K562 (cell line): ENCODE measurements around the gene CS. TPM values are rescaled to one million over a fixed set of nuclear protein-coding genes. Genes with fewer than 3 reads are reported as not detected.

ENCODE experiments used
- ARID1B ChIP-seq: fragments of 450-650 bp; IDR thresholded peaks from 2 replicates; pipeline ENCODE4 v1.6.1; 2016; ENCODE audit warnings: antibody characterized with exemption, mild to moderate bottlenecking, inconsistent platforms
- ASH1L ChIP-seq: fragments of 450-650 bp; IDR thresholded peaks from 2 replicates; pipeline ENCODE4 v1.6.1; 2018; ENCODE audit warnings: borderline replicate concordance, mild to moderate bottlenecking, low read depth; ENCODE audit not compliant: partially characterized antibody
- CAMTA2 ChIP-seq: fragments of 250-450 bp; sonication (Bioruptor Pico); conservative IDR thresholded peaks from 2 replicates; pipeline ENCODE4 v1.5.1; 2022
- EWSR1 ChIP-seq: fragments of 450-650 bp; IDR thresholded peaks from 2 replicates; pipeline ENCODE4 v1.6.1; 2018; ENCODE audit warnings: borderline replicate concordance, mild to moderate bottlenecking, low read depth, moderate library complexity; ENCODE audit not compliant: partially characterized antibody
- HDAC8 ChIP-seq: fragments of 450-650 bp; IDR thresholded peaks from 2 replicates; pipeline ENCODE4 v1.6.1; 2016; ENCODE audit warnings: mild to moderate bottlenecking, missing genetic modification characterization, moderate library complexity, missing compliant biosample characterization
- HDGF ChIP-seq: fragments of 450-650 bp; IDR thresholded peaks from 2 replicates; pipeline ENCODE4 v1.6.1; 2016
- MCM2 ChIP-seq: fragments of 450-650 bp; IDR thresholded peaks from 2 replicates; pipeline ENCODE4 v1.6.1; 2017; ENCODE audit warnings: low read depth, mild to moderate bottlenecking
- MEF2D ChIP-seq: conservative IDR thresholded peaks from 2 replicates; pipeline ENCODE4 v1.6.1; 2016; ENCODE audit warnings: low read depth, missing genetic modification characterization, missing compliant biosample characterization
- MEIS2 ChIP-seq: fragments of 450-650 bp; IDR thresholded peaks from 2 replicates; pipeline ENCODE4 v1.6.1; 2014; ENCODE audit warnings: mild to moderate bottlenecking; ENCODE audit not compliant: partially characterized antibody
- NFIC ChIP-seq: fragments of 450-650 bp; IDR thresholded peaks from 2 replicates; pipeline ENCODE4 v1.6.1; 2017; ENCODE audit warnings: mild to moderate bottlenecking, inconsistent platforms
- ZNF212 ChIP-seq: fragments of 450-650 bp; formaldehyde crosslinking; IDR thresholded peaks from 2 replicates; pipeline ENCODE4 v1.4.0; 2020; ENCODE audit warnings: mild to moderate bottlenecking
- polyA plus RNA-seq, 8 experiments: library from polyadenylated mRNA; depleted of rRNA in 4 of 8; stranded (reverse) in 5 of 8; unstranded in 3 of 8; fragments of >200 nt; fragmentation: Nextera tagmentation in 2 of 8; fragmentation: Illumina TruSeq in 1 of 8; extraction: Ambion mirVana in 2 of 8; extraction: Trizol in 1 of 8; gene quantifications; 2 replicates each; pipeline versions ENCODE4 v1.2.1 to v1.2.3, GENCODE V29; 2011 to 2014; ENCODE audit warnings: inconsistent platforms in 1 of 8, missing spikeins in 1 of 8
- total RNA-seq, 7 experiments: library from RNA; depleted of rRNA in 6 of 7; stranded (reverse); fragments of >200 nt in 6 of 7; fragmentation: Illumina TruSeq in 2 of 7; extraction: Trizol in 2 of 7; gene quantifications; 2 replicates each; pipeline versions ENCODE4 v1.2.1 to v1.2.3, GENCODE V29; 2011 to 2021; ENCODE audit warnings: low replicate concordance in 1 of 7
- TF ChIP-seq, protein P1 (sequence below): fragments of 150-350 bp; IDR thresholded peaks from 2 replicates; pipeline ENCODE4 v1.6.1; 2014; ENCODE audit warnings: low read depth, mild to moderate bottlenecking, low read length, borderline replicate concordance
- TF ChIP-seq, protein P2 (sequence below): fragments of 250-450 bp; sonication (Bioruptor Pico); IDR thresholded peaks from 2 replicates; pipeline ENCODE4 v1.8.0; 2021; ENCODE audit warnings: mild to moderate bottlenecking, moderate library complexity
- TF ChIP-seq, protein P3 (sequence below): fragments of 450-650 bp; IDR thresholded peaks from 2 replicates; pipeline ENCODE4 v1.6.1; 2016
- TF ChIP-seq, protein P4 (sequence below): fragments of 250-450 bp; sonication (Bioruptor Pico); IDR thresholded peaks from 2 replicates; pipeline ENCODE4 v1.5.0; 2020; ENCODE audit warnings: mild to moderate bottlenecking, borderline replicate concordance
- TF ChIP-seq, protein P5 (sequence below): fragments of 250-450 bp; sonication (Bioruptor Pico); IDR thresholded peaks from 2 replicates; pipeline ENCODE4 v1.5.0; 2021

Gene CS
- total and polyA plus RNA-seq, 9 of the 15 experiments (the other 6 are each of a cell fraction or from before 2014, with no cell fraction given): 99.9 to 390 (median 149) TPM

DNA sequence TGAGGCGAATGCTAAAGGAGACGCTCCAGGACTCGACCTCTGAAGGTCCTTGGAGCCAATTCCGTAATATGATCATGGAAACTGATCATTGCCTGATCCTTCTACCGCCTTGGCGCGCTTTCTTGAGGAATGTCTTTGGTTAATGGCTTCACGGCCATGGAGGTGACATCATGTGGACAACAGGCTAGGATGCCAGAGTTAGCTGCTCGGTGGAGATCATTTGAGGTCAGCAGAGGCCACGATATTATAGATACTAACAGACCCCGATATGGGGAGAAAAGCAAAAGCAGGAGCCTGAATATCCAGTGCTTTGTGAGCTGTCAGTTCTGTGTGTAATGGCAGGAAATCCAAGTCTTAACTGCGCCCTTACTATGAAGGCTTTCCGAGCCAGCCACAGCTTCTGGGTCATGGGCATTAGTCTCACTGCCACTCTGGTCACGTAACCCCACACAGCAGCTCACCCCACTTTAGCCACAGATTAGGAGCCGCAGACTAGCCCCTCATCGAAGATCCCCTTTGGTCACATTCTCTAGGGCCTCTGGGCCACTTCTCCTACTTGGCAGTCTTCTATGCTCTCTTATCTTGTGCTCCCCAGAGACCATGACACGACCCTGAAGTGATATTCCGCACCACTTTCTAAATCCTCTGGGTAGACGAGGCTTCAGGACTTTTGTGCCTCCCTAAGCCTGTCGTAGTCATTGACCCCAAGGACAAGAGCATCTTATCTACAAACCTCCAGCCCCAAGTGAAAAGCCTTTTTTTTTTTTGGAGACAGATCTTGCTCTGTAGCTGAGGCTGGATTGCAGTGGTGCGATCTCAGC is 724 bp upstream of the CS start (continued):
- TF ChIP-seq CAMTA2 (CRISPR knock-in tag) (no peak), ARID1B (peak; percentile 92), MEIS2 (peak; percentile 5), MCM2 (no peak), MEF2D (0 out of 2 replicates have a peak, but pooled peaks have one; percentile 39), HDAC8 (tag) (peak; percentile 55; the same call in 1 of the 2 replicates), NFIC (peak; percentile 83), ASH1L (no peak), EWSR1 (no peak), HDGF (no peak), ZNF212 (CRISPR knock-in tag) (no peak)
- TF ChIP-seq, protein P1, sequence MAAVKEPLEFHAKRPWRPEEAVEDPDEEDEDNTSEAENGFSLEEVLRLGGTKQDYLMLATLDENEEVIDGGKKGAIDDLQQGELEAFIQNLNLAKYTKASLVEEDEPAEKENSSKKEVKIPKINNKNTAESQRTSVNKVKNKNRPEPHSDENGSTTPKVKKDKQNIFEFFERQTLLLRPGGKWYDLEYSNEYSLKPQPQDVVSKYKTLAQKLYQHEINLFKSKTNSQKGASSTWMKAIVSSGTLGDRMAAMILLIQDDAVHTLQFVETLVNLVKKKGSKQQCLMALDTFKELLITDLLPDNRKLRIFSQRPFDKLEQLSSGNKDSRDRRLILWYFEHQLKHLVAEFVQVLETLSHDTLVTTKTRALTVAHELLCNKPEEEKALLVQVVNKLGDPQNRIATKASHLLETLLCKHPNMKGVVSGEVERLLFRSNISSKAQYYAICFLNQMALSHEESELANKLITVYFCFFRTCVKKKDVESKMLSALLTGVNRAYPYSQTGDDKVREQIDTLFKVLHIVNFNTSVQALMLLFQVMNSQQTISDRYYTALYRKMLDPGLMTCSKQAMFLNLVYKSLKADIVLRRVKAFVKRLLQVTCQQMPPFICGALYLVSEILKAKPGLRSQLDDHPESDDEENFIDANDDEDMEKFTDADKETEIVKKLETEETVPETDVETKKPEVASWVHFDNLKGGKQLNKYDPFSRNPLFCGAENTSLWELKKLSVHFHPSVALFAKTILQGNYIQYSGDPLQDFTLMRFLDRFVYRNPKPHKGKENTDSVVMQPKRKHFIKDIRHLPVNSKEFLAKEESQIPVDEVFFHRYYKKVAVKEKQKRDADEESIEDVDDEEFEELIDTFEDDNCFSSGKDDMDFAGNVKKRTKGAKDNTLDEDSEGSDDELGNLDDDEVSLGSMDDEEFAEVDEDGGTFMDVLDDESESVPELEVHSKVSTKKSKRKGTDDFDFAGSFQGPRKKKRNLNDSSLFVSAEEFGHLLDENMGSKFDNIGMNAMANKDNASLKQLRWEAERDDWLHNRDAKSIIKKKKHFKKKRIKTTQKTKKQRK: no peak
- TF ChIP-seq, protein P2, sequence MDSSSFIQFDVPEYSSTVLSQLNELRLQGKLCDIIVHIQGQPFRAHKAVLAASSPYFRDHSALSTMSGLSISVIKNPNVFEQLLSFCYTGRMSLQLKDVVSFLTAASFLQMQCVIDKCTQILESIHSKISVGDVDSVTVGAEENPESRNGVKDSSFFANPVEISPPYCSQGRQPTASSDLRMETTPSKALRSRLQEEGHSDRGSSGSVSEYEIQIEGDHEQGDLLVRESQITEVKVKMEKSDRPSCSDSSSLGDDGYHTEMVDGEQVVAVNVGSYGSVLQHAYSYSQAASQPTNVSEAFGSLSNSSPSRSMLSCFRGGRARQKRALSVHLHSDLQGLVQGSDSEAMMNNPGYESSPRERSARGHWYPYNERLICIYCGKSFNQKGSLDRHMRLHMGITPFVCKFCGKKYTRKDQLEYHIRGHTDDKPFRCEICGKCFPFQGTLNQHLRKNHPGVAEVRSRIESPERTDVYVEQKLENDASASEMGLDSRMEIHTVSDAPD (CRISPR knock-in tag): no peak
- TF ChIP-seq, protein P3, sequence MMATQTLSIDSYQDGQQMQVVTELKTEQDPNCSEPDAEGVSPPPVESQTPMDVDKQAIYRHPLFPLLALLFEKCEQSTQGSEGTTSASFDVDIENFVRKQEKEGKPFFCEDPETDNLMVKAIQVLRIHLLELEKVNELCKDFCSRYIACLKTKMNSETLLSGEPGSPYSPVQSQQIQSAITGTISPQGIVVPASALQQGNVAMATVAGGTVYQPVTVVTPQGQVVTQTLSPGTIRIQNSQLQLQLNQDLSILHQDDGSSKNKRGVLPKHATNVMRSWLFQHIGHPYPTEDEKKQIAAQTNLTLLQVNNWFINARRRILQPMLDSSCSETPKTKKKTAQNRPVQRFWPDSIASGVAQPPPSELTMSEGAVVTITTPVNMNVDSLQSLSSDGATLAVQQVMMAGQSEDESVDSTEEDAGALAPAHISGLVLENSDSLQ: no peak
- TF ChIP-seq, protein P4, sequence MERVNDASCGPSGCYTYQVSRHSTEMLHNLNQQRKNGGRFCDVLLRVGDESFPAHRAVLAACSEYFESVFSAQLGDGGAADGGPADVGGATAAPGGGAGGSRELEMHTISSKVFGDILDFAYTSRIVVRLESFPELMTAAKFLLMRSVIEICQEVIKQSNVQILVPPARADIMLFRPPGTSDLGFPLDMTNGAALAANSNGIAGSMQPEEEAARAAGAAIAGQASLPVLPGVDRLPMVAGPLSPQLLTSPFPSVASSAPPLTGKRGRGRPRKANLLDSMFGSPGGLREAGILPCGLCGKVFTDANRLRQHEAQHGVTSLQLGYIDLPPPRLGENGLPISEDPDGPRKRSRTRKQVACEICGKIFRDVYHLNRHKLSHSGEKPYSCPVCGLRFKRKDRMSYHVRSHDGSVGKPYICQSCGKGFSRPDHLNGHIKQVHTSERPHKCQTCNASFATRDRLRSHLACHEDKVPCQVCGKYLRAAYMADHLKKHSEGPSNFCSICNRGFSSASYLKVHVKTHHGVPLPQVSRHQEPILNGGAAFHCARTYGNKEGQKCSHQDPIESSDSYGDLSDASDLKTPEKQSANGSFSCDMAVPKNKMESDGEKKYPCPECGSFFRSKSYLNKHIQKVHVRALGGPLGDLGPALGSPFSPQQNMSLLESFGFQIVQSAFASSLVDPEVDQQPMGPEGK (CRISPR knock-in tag): no peak
- TF ChIP-seq, protein P5, sequence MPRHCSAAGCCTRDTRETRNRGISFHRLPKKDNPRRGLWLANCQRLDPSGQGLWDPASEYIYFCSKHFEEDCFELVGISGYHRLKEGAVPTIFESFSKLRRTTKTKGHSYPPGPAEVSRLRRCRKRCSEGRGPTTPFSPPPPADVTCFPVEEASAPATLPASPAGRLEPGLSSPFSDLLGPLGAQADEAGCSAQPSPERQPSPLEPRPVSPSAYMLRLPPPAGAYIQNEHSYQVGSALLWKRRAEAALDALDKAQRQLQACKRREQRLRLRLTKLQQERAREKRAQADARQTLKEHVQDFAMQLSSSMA: no peak
